ENCODE data around the gene CSNK2A1.

Gene CSNK2A1

GRCh38 chr20:549722-550496, 6.3 kb upstream of the CSNK2A1 start:
- Histone ChIP-seq H3K4me1 (ENCODE audit: control insufficient read depth in 2 of 2, insufficient read depth in 1 of 2, low read depth in 1 of 2, low read length in 2 of 2) (peaks cover 0 to 2% of the 10 kb centered on the region in 2 donors), H3K79me1 (ENCODE audit: low read depth, low read length) (no peaks in the 10 kb centered on the region), H2AK5ac (ENCODE audit: low read depth, low read length) (no peak overlapping the region), H3K9ac (ENCODE audit: low read depth, low read length, poor library complexity) (no peak overlapping the region), H2AFZ (ENCODE audit: low read length) (no peak overlapping the region), H3K27me3 (ENCODE audit: control insufficient read depth in 3 of 3, insufficient read depth in 3 of 3, low read depth in 1 of 3, low read length in 3 of 3) (peaks cover 0 to 44% (median 8%) of the 10 kb centered on the region in 3 experiments), H3K4me2 (ENCODE audit: insufficient read depth, low read length, poor library complexity, severe bottlenecking) (no peak overlapping the region), H3K4ac (ENCODE audit: low read length) (no peak overlapping the region), H3K27ac (replicated peaks; ENCODE audit: low read length) (no peak overlapping the region), H3K36me3 (replicated peaks in 1 of 2; ENCODE audit: control insufficient read depth in 2 of 2, insufficient read depth in 2 of 2, low read length in 2 of 2) (no peaks in the 10 kb centered on the region), H3K4me3 (ENCODE audit: low read length in 2 of 2) (no peak overlapping the region), H2BK120ac (ENCODE audit: low read depth, low read length) (no peak overlapping the region), H3K14ac (ENCODE audit: low read length) (no peak overlapping the region), H4K8ac (ENCODE audit: low read depth, low read length) (no peak overlapping the region), H3K18ac (ENCODE audit: low read length) (no peak overlapping the region), H4K91ac (ENCODE audit: low read depth, low read length, poor library complexity) (no peak overlapping the region), H3K23ac (ENCODE audit: low read depth, low read length, poor library complexity) (no peak overlapping the region), H3K9me3 (replicated peaks in 1 of 2; ENCODE audit: control insufficient read depth in 2 of 2, insufficient read depth in 1 of 2, low read depth in 1 of 2, low read length in 2 of 2) (no peaks in the 10 kb centered on the region), H2BK12ac (ENCODE audit: low read length) (no peak overlapping the region), H2BK15ac (ENCODE audit: low read length) (no peak overlapping the region), H2BK5ac (ENCODE audit: low read length) (no peak overlapping the region)
- no CpG with 5 or more reads among the region's 4 CpGs for WGBS, 2 donors (ENCODE audit: extremely low coverage in 2 of 2, insufficient read length in 2 of 2, insufficient replicate concordance in 1 of 2)
- no peak for DNase-seq (ENCODE audit: low spot score)

DNA sequence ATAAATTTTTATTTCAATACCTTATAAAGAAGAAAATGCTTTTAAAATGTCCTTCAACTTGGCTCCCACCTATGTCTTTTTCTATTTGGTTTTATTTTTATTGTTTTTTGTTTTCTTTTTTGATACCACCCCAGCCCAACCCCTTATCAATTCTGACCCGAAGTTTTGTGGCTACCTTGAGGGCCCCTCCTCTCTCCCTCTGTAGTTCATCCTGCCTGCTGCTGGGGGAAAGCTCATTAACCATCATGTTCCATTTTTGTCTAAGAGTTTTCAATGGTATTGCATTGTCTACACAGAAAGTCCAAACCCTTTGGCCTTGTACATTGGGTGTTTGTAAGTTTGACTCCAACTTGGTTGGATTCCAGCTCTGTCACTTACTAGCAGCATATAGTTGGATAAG, 5.3 kb upstream of the CSNK2A1 start:
- Histone ChIP-seq H2BK12ac (ENCODE audit: low read length) (no peak overlapping the region), H3K4ac (ENCODE audit: low read length) (no peak overlapping the region), H4K91ac (ENCODE audit: low read depth, low read length, poor library complexity) (no peak overlapping the region), H2BK120ac (ENCODE audit: low read depth, low read length) (no peak overlapping the region), H3K79me1 (ENCODE audit: low read depth, low read length) (no peaks in the 10 kb centered on the region), H3K18ac (ENCODE audit: low read length) (no peak overlapping the region), H3K36me3 (replicated peaks in 1 of 2; ENCODE audit: control insufficient read depth in 2 of 2, insufficient read depth in 2 of 2, low read length in 2 of 2) (no peaks in the 10 kb centered on the region), H3K4me3 (ENCODE audit: low read length in 2 of 2) (no peak overlapping the region), H3K4me1 (ENCODE audit: control insufficient read depth in 2 of 2, insufficient read depth in 1 of 2, low read depth in 1 of 2, low read length in 2 of 2) (peaks cover 0 to 5% of the 10 kb centered on the region in 2 donors), H2BK5ac (ENCODE audit: low read length) (no peak overlapping the region), H2AFZ (ENCODE audit: low read length) (no peak overlapping the region), H3K14ac (ENCODE audit: low read length) (no peak overlapping the region), H3K27me3 (ENCODE audit: control insufficient read depth in 3 of 3, insufficient read depth in 3 of 3, low read depth in 1 of 3, low read length in 3 of 3) (peaks cover 0 to 38% (median 8%) of the 10 kb centered on the region in 3 experiments), H3K9ac (ENCODE audit: low read depth, low read length, poor library complexity) (no peak overlapping the region), H3K27ac (replicated peaks; ENCODE audit: low read length) (no peak overlapping the region), H3K9me3 (replicated peaks in 1 of 2; ENCODE audit: control insufficient read depth in 2 of 2, insufficient read depth in 1 of 2, low read depth in 1 of 2, low read length in 2 of 2) (no peaks in the 10 kb centered on the region), H3K4me2 (ENCODE audit: insufficient read depth, low read length, poor library complexity, severe bottlenecking) (no peak overlapping the region), H2AK5ac (ENCODE audit: low read depth, low read length) (no peak overlapping the region), H2BK15ac (ENCODE audit: low read length) (no peak overlapping the region), H4K8ac (ENCODE audit: low read depth, low read length) (no peak overlapping the region), H3K23ac (ENCODE audit: low read depth, low read length, poor library complexity) (no peak overlapping the region)
- WGBS, 2 donors (ENCODE audit: extremely low coverage in 2 of 2, insufficient read length in 2 of 2, insufficient replicate concordance in 1 of 2) = no CpG with 5 or more reads among the region's 1 CpG
- no peak for DNase-seq (ENCODE audit: low spot score)

DNA sequence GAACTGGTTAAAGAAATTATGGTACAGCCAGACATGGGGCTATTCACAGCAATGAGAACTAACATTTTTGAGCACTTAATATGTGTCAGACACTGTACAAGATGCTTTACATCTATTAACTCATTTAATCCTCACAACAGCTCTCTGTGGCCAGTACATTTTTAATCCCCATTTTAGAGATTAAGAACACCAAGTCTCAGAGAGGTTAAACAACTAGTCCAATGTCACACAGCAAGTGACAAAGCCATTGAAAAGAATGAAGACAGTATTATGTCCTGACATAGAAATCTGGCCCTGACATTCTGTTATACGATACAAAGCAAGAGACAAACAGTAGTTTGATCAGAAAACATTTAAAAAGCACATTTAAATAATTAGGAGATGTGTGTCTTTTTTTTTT, 3.8 kb upstream of the CSNK2A1 start:
- peaks cover 3% of the 10 kb centered on the region for H3K79me1 ChIP-seq (ENCODE audit: low read depth, low read length)
- H3K4me2 ChIP-seq (ENCODE audit: insufficient read depth, low read length, poor library complexity, severe bottlenecking) = no peak overlapping the region
- no peak overlapping the region for H4K91ac ChIP-seq (ENCODE audit: low read depth, low read length, poor library complexity)
- H2BK120ac ChIP-seq (ENCODE audit: low read depth, low read length) = no peak overlapping the region
- DNase-seq (ENCODE audit: low spot score) = no peak
- H3K23ac ChIP-seq (ENCODE audit: low read depth, low read length, poor library complexity) = no peak overlapping the region
- H2BK15ac ChIP-seq (ENCODE audit: low read length) = no peak overlapping the region
- WGBS, 2 donors (ENCODE audit: extremely low coverage in 2 of 2, insufficient read length in 2 of 2, insufficient replicate concordance in 1 of 2) = no CpG with 5 or more reads among the region's 1 CpG
- no peaks in the 10 kb centered on the region for H3K9me3 ChIP-seq (replicated peaks in 1 of 2; ENCODE audit: control insufficient read depth in 2 of 2, insufficient read depth in 1 of 2, low read depth in 1 of 2, low read length in 2 of 2)
- H3K18ac ChIP-seq (ENCODE audit: low read length) = no peak overlapping the region
- no peak overlapping the region for H2BK5ac ChIP-seq (ENCODE audit: low read length)
- no peak overlapping the region for H3K9ac ChIP-seq (ENCODE audit: low read depth, low read length, poor library complexity)
- H3K14ac ChIP-seq (ENCODE audit: low read length) = no peak overlapping the region
- peaks cover 0 to 35% (median 8%) of the 10 kb centered on the region in 3 experiments for H3K27me3 ChIP-seq (ENCODE audit: control insufficient read depth in 3 of 3, insufficient read depth in 3 of 3, low read depth in 1 of 3, low read length in 3 of 3)
- H2BK12ac ChIP-seq (ENCODE audit: low read length) = no peak overlapping the region
- H2AK5ac ChIP-seq (ENCODE audit: low read depth, low read length) = no peak overlapping the region
- H3K36me3 ChIP-seq (replicated peaks in 1 of 2; ENCODE audit: control insufficient read depth in 2 of 2, insufficient read depth in 2 of 2, low read length in 2 of 2) = no peaks in the 10 kb centered on the region
- H2AFZ ChIP-seq (ENCODE audit: low read length) = no peak overlapping the region
- no peak overlapping the region for H3K4ac ChIP-seq (ENCODE audit: low read length)
- H3K4me1 ChIP-seq (ENCODE audit: control insufficient read depth in 2 of 2, insufficient read depth in 1 of 2, low read depth in 1 of 2, low read length in 2 of 2) = peaks cover 0 to 5% of the 10 kb centered on the region in 2 donors
- H4K8ac ChIP-seq (ENCODE audit: low read depth, low read length) = no peak overlapping the region
- no peak overlapping the region for H3K4me3 ChIP-seq (ENCODE audit: low read length in 2 of 2)
- H3K27ac ChIP-seq (replicated peaks; ENCODE audit: low read length) = no peak overlapping the region

GRCh38 chr20:546353-546752, 2.8 kb upstream of the CSNK2A1 start:
- Histone ChIP-seq H4K8ac (ENCODE audit: low read depth, low read length) (no peak overlapping the region), H2BK5ac (ENCODE audit: low read length) (no peak overlapping the region), H2AK5ac (ENCODE audit: low read depth, low read length) (no peak overlapping the region), H3K4me3 (ENCODE audit: low read length in 2 of 2) (no peak overlapping the region), H3K9ac (ENCODE audit: low read depth, low read length, poor library complexity) (peak overlapping the region; percentile 24), H3K4me1 (ENCODE audit: control insufficient read depth in 2 of 2, insufficient read depth in 1 of 2, low read depth in 1 of 2, low read length in 2 of 2) (peaks cover 2 to 3% of the 10 kb centered on the region in 2 donors), H2BK15ac (ENCODE audit: low read length) (no peak overlapping the region), H3K23ac (ENCODE audit: low read depth, low read length, poor library complexity) (no peak overlapping the region), H3K36me3 (replicated peaks in 1 of 2; ENCODE audit: control insufficient read depth in 2 of 2, insufficient read depth in 2 of 2, low read length in 2 of 2) (peaks cover 0 to 9% of the 10 kb centered on the region in 2 donors), H3K4me2 (ENCODE audit: insufficient read depth, low read length, poor library complexity, severe bottlenecking) (no peak overlapping the region), H3K14ac (ENCODE audit: low read length) (no peak overlapping the region), H2BK120ac (ENCODE audit: low read depth, low read length) (no peak overlapping the region), H3K27ac (replicated peaks; ENCODE audit: low read length) (no peak overlapping the region), H3K27me3 (ENCODE audit: control insufficient read depth in 3 of 3, insufficient read depth in 3 of 3, low read depth in 1 of 3, low read length in 3 of 3) (peaks cover 0 to 30% (median 8%) of the 10 kb centered on the region in 3 experiments), H3K18ac (ENCODE audit: low read length) (no peak overlapping the region), H3K79me1 (ENCODE audit: low read depth, low read length) (peaks cover 3% of the 10 kb centered on the region), H4K91ac (ENCODE audit: low read depth, low read length, poor library complexity) (no peak overlapping the region), H3K9me3 (replicated peaks in 1 of 2; ENCODE audit: control insufficient read depth in 2 of 2, insufficient read depth in 1 of 2, low read depth in 1 of 2, low read length in 2 of 2) (peaks cover 0 to 9% of the 10 kb centered on the region in 2 donors), H2BK12ac (ENCODE audit: low read length) (no peak overlapping the region), H3K4ac (ENCODE audit: low read length) (no peak overlapping the region), H2AFZ (ENCODE audit: low read length) (no peak overlapping the region)
- WGBS, 2 donors (ENCODE audit: extremely low coverage in 2 of 2, insufficient read length in 2 of 2, insufficient replicate concordance in 1 of 2) = no CpG with 5 or more reads among the region's 3 CpGs
- DNase-seq (ENCODE audit: low spot score) = no peak

Measured in neuronal stem cell (in vitro differentiated cells).